Neural cell (in vitro differentiated cells): Measurements from ENCODE around the gene CALML4. TPM values are rescaled to one million over a fixed set of nuclear protein-coding genes. Genes with fewer than 3 reads are reported as not detected.
A peak's percentile ranks its signal among the peaks of the same experiment; 100 is the strongest.

Source experiments
- H2AFZ ChIP-seq: fragments of 200-600, 300-800 bp; sonication (generic), shearing (Covaris generic); 2 replicates; pipeline ENCODE4 v1.6.0; 2014; ENCODE audit warnings: low read depth, mild to moderate bottlenecking, antibody characterized with exemption, low read length, moderate library complexity
- H3F3A ChIP-seq: fragments of 200-600 bp; shearing (Covaris generic); 2 replicates; pipeline ENCODE4 v1.6.1; 2016; ENCODE audit warnings: mild to moderate bottlenecking, moderate library complexity, mixed read lengths, antibody characterized with exemption, low read length; ENCODE audit not compliant: insufficient read depth, poor library complexity, severe bottlenecking
- H3K27ac ChIP-seq: fragments of 200-600, 300-800 bp; sonication (generic), shearing (Covaris generic); 2 replicates; pipeline ENCODE4 v1.5.1; 2014; ENCODE audit warnings: mild to moderate bottlenecking, low read length, moderate library complexity
- H3K27me3 ChIP-seq: fragments of 300-800, 200-600 bp; sonication (generic), shearing (Covaris generic); 2 replicates; pipeline ENCODE4 v1.6.0; 2014; ENCODE audit warnings: mild to moderate bottlenecking, low read depth, low read length, moderate library complexity; ENCODE audit not compliant: insufficient read depth
- H3K36me3 ChIP-seq: fragments of 300-800, 200-600 bp; sonication (generic), shearing (Covaris generic); 2 replicates; pipeline ENCODE4 v1.5.1; 2014; ENCODE audit warnings: mild to moderate bottlenecking, antibody characterized with exemption, low read length, moderate library complexity; ENCODE audit not compliant: insufficient read depth
- H3K4me2 ChIP-seq: fragments of 300-800, 200-600 bp; sonication (generic), shearing (Covaris generic); 2 replicates; pipeline ENCODE4 v1.6.0; 2014; ENCODE audit warnings: mild to moderate bottlenecking, low read length
- H3K4me3 ChIP-seq: fragments of 300-800, 200-600 bp; sonication (generic), shearing (Covaris generic); 2 replicates; pipeline ENCODE4 v1.5.1; 2014; ENCODE audit warnings: mild to moderate bottlenecking, low read length, moderate library complexity
- H3K79me2 ChIP-seq: fragments of 200-600 bp; shearing (Covaris generic); replicated peaks from 2 replicates; pipeline ENCODE4 v1.6.0; 2014; ENCODE audit warnings: mild to moderate bottlenecking, low read length, moderate library complexity; ENCODE audit not compliant: insufficient read depth
- H3K9ac ChIP-seq: fragments of 300-800, 200-600 bp; sonication (generic), shearing (Covaris generic); 2 replicates; pipeline ENCODE4 v1.6.1; 2016; ENCODE audit warnings: mild to moderate bottlenecking, low read length, mixed read lengths
- H3K9me2 ChIP-seq: fragments of 200-600 bp; shearing (Covaris generic); 2 replicates; pipeline ENCODE4 v1.6.1; 2016; ENCODE audit warnings: mild to moderate bottlenecking, low read length, mixed read lengths; ENCODE audit not compliant: insufficient read depth
- H3K9me3 ChIP-seq: fragments of 200-600, 300-800 bp; sonication (generic), shearing (Covaris generic); 2 replicates; pipeline ENCODE4 v1.6.1; 2016; ENCODE audit warnings: mild to moderate bottlenecking, mixed run types, low read length, moderate library complexity, mixed read lengths
- H4K20me1 ChIP-seq: fragments of 200-600 bp; shearing (Covaris generic); 2 replicates; pipeline ENCODE4 v1.6.1; 2016; ENCODE audit warnings: mild to moderate bottlenecking, mixed run types; ENCODE audit not compliant: insufficient read depth
- EP300 ChIP-seq: fragments of 450-650 bp; conservative IDR thresholded peaks from 2 replicates; pipeline ENCODE4 v1.6.1; 2014; ENCODE audit warnings: antibody characterized with exemption, mild to moderate bottlenecking, moderate library complexity; ENCODE audit not compliant: poor library complexity, severe bottlenecking
- EZH2 ChIP-seq: fragments of 200-600, 300-800 bp; shearing (Covaris generic), sonication (generic); IDR thresholded peaks from 2 replicates; pipeline ENCODE4 v1.6.1; 2014; ENCODE audit warnings: antibody characterized with exemption, low read length, borderline replicate concordance, mild to moderate bottlenecking; ENCODE audit not compliant: insufficient read depth, poor library complexity, severe bottlenecking
- MXI1 ChIP-seq: fragments of 450-650 bp; conservative IDR thresholded peaks from 2 replicates; pipeline ENCODE4 v1.6.1; 2014; ENCODE audit warnings: antibody characterized with exemption, mild to moderate bottlenecking; ENCODE audit not compliant: poor library complexity, severe bottlenecking
- POLR2AphosphoS5 ChIP-seq: IDR thresholded peaks from 2 replicates; pipeline ENCODE4 v1.6.1; 2012
- RAD21 ChIP-seq: fragments of 450-650 bp; conservative IDR thresholded peaks from 2 replicates; pipeline ENCODE4 v1.6.1; 2014; ENCODE audit warnings: antibody characterized with exemption, mild to moderate bottlenecking, moderate library complexity
- SMC3 ChIP-seq: fragments of 450-650 bp; conservative IDR thresholded peaks from 2 replicates; pipeline ENCODE4 v1.6.1; 2014; ENCODE audit warnings: antibody characterized with exemption, mild to moderate bottlenecking, moderate library complexity; ENCODE audit not compliant: poor library complexity
- TAF1 ChIP-seq: IDR thresholded peaks from 2 replicates; pipeline ENCODE4 v1.6.1; 2012; ENCODE audit warnings: low read depth
- polyA plus RNA-seq: library from polyadenylated mRNA; depleted of rRNA; stranded (reverse); fragments of >200 nt; gene quantifications from 2 replicates; pipeline ENCODE4 v1.2.3, GENCODE V29; 2014
- TF ChIP-seq, protein P1 (sequence below): fragments of 450-650 bp; IDR thresholded peaks from 2 replicates; pipeline ENCODE4 v1.5.1; 2014; ENCODE audit warnings: antibody characterized with exemption, mild to moderate bottlenecking, moderate library complexity; ENCODE audit not compliant: poor library complexity, severe bottlenecking
- TF ChIP-seq, protein P2 (sequence below): IDR thresholded peaks from 2 replicates; pipeline ENCODE4 v1.6.1; 2012; ENCODE audit warnings: borderline replicate concordance

The CALML4 gene
- polyA plus RNA-seq, 1 donor from 2014 or later = 0.43 TPM

DNA sequence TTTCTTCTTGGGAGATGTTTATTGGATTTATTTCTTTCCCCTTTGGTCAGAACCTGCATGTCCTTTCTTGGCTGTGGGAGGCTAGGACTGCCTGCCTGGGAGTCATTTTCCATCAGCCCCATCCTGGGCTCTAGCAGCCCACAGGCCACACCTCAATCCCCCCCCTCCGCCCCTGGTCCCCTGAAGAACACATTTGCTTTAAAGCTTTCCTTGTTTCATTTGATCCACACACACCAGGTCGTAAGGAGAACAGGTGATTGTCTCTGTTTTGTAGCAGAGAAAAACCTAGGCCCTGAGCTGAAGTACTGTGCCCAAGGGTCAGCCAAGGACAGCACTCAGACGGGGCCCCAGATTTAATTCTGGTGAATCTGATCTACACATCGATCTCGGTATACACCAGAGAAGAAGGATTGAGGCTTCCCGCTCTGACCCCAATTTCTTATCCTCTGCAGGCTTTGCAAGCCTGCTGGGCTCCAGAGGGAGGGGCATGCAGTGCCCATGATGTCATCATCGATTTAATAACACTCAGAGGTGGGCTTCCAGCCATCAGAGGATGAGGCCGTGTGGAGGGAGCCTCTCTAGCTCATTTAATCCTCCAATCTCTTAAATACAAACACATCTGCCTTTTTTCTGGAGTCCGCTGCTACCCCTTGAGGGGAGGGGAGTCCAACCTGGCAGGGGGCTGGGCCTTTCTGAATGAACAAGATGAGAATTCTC, 26.1 kb upstream of the CALML4 start:
- Histone ChIP-seq H3K79me2 (no peaks in the 10 kb centered on the region), H3K9me2 (no peaks in the 10 kb centered on the region), H3K4me2 (no peak overlapping the region), H3K36me3 (no peaks in the 10 kb centered on the region), H3K27me3 (no peaks in the 10 kb centered on the region), H3K9me3 (no peaks in the 10 kb centered on the region), H3K4me3 (no peak overlapping the region), H3K9ac (no peak overlapping the region), H3K27ac (no peak overlapping the region), H3F3A (no peaks in the 10 kb centered on the region), H4K20me1 (no peaks in the 10 kb centered on the region), H2AFZ (no peak overlapping the region)
- TF ChIP-seq, protein P1, sequence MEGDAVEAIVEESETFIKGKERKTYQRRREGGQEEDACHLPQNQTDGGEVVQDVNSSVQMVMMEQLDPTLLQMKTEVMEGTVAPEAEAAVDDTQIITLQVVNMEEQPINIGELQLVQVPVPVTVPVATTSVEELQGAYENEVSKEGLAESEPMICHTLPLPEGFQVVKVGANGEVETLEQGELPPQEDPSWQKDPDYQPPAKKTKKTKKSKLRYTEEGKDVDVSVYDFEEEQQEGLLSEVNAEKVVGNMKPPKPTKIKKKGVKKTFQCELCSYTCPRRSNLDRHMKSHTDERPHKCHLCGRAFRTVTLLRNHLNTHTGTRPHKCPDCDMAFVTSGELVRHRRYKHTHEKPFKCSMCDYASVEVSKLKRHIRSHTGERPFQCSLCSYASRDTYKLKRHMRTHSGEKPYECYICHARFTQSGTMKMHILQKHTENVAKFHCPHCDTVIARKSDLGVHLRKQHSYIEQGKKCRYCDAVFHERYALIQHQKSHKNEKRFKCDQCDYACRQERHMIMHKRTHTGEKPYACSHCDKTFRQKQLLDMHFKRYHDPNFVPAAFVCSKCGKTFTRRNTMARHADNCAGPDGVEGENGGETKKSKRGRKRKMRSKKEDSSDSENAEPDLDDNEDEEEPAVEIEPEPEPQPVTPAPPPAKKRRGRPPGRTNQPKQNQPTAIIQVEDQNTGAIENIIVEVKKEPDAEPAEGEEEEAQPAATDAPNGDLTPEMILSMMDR = no peak
- TF ChIP-seq TAF1 = no peak
- no peak for TF ChIP-seq SMC3
- no peak for TF ChIP-seq POLR2AphosphoS5
- no peak for TF ChIP-seq EP300
- TF ChIP-seq EZH2 = no peak
- TF ChIP-seq MXI1 = no peak
- TF ChIP-seq RAD21 = no peak
- TF ChIP-seq, protein P2, sequence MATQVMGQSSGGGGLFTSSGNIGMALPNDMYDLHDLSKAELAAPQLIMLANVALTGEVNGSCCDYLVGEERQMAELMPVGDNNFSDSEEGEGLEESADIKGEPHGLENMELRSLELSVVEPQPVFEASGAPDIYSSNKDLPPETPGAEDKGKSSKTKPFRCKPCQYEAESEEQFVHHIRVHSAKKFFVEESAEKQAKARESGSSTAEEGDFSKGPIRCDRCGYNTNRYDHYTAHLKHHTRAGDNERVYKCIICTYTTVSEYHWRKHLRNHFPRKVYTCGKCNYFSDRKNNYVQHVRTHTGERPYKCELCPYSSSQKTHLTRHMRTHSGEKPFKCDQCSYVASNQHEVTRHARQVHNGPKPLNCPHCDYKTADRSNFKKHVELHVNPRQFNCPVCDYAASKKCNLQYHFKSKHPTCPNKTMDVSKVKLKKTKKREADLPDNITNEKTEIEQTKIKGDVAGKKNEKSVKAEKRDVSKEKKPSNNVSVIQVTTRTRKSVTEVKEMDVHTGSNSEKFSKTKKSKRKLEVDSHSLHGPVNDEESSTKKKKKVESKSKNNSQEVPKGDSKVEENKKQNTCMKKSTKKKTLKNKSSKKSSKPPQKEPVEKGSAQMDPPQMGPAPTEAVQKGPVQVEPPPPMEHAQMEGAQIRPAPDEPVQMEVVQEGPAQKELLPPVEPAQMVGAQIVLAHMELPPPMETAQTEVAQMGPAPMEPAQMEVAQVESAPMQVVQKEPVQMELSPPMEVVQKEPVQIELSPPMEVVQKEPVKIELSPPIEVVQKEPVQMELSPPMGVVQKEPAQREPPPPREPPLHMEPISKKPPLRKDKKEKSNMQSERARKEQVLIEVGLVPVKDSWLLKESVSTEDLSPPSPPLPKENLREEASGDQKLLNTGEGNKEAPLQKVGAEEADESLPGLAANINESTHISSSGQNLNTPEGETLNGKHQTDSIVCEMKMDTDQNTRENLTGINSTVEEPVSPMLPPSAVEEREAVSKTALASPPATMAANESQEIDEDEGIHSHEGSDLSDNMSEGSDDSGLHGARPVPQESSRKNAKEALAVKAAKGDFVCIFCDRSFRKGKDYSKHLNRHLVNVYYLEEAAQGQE = no peak

DNA sequence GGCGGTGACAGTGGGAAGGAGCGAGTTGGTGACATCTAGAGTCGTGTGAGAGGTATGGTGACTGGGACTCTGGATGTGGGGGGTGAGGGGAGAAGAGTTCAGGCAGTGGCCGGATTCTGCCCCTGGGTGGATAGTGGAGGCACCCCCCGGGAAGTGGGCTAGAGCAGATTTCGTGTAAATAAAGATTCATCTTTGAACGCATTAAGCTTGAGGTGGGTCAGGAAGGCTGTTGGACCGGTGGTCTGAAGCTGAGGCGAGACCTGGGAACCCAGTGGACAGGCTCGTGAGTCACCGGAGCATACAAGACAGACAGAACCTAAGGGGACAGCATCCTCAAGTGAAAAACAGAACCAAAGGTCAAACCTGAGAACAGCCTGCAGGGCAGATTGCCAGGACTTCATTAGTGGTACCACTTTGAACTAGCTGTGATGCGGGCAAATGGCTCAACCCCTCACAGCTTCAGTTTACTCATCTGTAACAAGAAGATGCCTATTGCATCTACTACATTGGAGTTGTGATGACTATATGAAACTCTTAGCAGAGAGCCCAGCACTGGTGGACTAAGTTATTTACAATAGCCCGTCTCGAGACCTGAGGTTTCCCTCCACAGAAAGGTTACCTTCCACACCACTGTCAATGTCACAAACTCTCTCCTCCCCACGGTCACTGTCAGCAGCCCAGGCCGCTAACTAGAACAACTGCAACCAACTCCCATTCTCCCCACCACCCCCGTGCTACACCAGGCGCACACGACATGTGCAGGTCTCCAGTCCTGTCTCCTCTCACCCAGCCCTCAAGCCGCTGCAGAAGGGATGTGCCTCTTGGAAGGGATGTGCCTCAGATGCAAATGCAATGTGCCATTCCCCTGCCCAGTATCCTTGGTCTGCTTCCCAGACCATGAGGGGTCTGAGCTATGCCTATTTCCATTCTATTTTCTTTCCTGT, 25.3 kb upstream of the CALML4 start:
- no peaks in the 10 kb centered on the region for H4K20me1 ChIP-seq
- no peak overlapping the region for H3K27ac ChIP-seq
- H3F3A ChIP-seq = no peaks in the 10 kb centered on the region
- TF ChIP-seq, protein P2 = no peak
- peak; percentile 60 for TF ChIP-seq RAD21
- TF ChIP-seq MXI1 = no peak
- TF ChIP-seq, protein P1 = peak; percentile 64
- no peak for TF ChIP-seq TAF1
- TF ChIP-seq SMC3 = peak; percentile 58
- H3K9ac ChIP-seq = peak overlapping the region; percentile 72
- H3K4me3 ChIP-seq = peak overlapping the region; percentile 85
- no peak overlapping the region for H2AFZ ChIP-seq
- H3K79me2 ChIP-seq = no peaks in the 10 kb centered on the region
- no peaks in the 10 kb centered on the region for H3K9me2 ChIP-seq
- no peaks in the 10 kb centered on the region for H3K27me3 ChIP-seq
- H3K36me3 ChIP-seq = no peaks in the 10 kb centered on the region
- peak overlapping the region; percentile 38 for H3K4me2 ChIP-seq
- no peaks in the 10 kb centered on the region for H3K9me3 ChIP-seq
